ENCODE data around the gene ST6GALNAC6.

ST6GALNAC6 gene

DNA sequence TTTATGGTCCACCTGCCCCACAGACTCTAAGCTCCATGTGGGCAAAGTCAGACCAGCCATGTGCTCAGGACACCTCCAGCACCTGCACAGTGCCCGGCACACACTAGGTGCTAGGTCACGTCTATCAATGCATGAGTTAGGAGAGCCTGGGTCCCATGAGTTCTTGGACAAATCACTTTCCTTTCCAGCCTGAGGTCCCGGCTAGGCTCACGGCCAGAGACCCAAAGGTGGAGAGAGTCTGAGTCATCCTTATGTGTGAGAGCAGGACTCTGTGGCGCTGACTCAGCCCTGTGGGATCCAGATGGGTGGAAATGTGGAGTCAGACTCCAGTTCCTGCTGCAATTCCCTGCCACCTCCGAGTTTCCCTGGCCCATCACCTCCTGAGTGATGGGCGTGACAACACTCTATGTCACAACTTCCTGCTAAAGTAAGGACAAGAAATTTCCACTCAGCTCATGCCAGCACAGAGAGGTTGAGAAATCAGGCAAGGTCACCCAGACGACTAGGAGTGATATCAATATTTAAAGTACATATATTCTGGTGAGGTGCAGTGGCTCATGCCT is 19.9 kb upstream of the ST6GALNAC6 start:
- TF ChIP-seq SIN3A (IDR thresholded peaks at IDR 0.05; ENCODE audit: borderline replicate concordance, insufficient read depth, low read length) (no peak), FOXP2 (optimal IDR thresholded peaks at IDR 0.05; ENCODE audit: borderline replicate concordance, extremely low read depth, extremely low read length, insufficient read depth) (no peak), POLR2AphosphoS5 (IDR thresholded peaks at IDR 0.05; ENCODE audit: low read depth, low read length) (no peak), TAF1 (IDR thresholded peaks at IDR 0.05; ENCODE audit: borderline replicate concordance, insufficient read depth, low read length) (no peak)
- TF ChIP-seq, protein P1, sequence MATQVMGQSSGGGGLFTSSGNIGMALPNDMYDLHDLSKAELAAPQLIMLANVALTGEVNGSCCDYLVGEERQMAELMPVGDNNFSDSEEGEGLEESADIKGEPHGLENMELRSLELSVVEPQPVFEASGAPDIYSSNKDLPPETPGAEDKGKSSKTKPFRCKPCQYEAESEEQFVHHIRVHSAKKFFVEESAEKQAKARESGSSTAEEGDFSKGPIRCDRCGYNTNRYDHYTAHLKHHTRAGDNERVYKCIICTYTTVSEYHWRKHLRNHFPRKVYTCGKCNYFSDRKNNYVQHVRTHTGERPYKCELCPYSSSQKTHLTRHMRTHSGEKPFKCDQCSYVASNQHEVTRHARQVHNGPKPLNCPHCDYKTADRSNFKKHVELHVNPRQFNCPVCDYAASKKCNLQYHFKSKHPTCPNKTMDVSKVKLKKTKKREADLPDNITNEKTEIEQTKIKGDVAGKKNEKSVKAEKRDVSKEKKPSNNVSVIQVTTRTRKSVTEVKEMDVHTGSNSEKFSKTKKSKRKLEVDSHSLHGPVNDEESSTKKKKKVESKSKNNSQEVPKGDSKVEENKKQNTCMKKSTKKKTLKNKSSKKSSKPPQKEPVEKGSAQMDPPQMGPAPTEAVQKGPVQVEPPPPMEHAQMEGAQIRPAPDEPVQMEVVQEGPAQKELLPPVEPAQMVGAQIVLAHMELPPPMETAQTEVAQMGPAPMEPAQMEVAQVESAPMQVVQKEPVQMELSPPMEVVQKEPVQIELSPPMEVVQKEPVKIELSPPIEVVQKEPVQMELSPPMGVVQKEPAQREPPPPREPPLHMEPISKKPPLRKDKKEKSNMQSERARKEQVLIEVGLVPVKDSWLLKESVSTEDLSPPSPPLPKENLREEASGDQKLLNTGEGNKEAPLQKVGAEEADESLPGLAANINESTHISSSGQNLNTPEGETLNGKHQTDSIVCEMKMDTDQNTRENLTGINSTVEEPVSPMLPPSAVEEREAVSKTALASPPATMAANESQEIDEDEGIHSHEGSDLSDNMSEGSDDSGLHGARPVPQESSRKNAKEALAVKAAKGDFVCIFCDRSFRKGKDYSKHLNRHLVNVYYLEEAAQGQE (IDR thresholded peaks at IDR 0.05; ENCODE audit: insufficient read depth in 1 of 2, low read depth in 2 of 2, low read length in 2 of 2), result no peak

DNA sequence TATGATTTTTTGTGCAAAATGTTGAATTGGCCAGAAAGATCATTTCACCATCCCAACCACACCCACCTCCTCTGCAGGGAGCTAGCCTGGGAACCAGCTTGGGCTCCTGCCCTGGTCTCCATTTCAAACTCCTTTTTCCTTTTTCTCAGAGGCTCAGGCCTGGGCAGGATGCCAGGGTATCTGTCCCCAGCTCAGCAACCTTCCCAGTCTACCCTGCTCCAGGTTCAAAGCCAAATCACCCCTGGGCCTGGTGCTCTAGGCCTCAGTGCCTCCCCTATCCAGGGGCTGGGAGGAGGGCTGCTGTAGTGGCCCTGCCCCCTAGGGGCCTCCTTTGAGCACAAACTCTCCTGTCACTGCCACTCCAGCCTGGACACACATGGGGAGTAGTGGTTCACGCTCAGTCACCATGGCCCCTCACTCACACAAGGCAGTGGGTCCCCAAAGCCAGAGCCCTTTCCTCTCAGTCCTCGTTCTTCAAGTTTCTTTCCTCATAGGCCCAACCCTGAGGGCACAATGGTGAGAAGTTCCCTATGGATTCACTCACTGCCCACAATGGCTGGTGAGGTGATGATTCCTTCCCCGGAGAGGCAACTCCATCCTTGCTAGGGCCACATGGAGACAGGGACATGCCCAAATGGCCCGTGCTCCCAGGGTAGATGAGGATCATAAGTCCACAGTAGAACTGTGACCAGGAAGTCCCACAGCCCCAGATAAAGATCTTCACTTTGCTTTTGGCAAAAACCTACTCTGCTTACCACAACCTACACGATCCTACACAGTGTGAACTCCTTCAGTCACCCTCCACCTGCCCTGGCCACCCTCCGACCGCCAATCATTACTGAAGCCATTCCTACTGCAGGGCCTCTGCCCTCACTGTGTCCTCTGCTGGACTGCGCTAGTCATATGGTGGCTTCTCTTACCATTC is 19.0 kb upstream of the ST6GALNAC6 start:
- TF ChIP-seq SIN3A (IDR thresholded peaks at IDR 0.05; ENCODE audit: borderline replicate concordance, insufficient read depth, low read length) (no peak), POLR2AphosphoS5 (IDR thresholded peaks at IDR 0.05; ENCODE audit: low read depth, low read length) (no peak), FOXP2 (optimal IDR thresholded peaks at IDR 0.05; ENCODE audit: borderline replicate concordance, extremely low read depth, extremely low read length, insufficient read depth) (no peak), TAF1 (IDR thresholded peaks at IDR 0.05; ENCODE audit: borderline replicate concordance, insufficient read depth, low read length) (no peak)
- TF ChIP-seq, protein P1 (IDR thresholded peaks at IDR 0.05; ENCODE audit: insufficient read depth in 1 of 2, low read depth in 2 of 2, low read length in 2 of 2), result no peak

DNA sequence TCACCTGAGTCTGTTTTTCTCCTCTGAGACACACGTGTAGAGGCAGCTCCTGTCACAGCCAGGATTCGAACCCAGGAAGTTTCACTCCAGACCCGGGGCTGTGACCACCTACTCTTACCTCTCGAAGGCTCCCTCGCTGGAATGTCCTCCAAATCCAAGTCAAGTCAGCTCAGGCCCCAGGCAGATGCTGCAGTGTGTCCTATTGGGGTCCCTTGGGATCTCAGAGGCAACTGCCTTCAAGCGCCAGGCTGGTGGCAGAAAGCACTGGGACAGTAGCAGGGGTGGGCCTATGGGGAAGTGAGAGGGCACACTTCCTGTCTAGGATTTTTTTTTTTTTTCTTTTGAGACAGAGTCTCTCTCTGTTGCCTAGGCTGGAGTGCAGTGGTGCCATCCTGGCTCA is 18.2 kb upstream of the ST6GALNAC6 start:
- no peak for TF ChIP-seq POLR2AphosphoS5 (IDR thresholded peaks at IDR 0.05; ENCODE audit: low read depth, low read length)
- TF ChIP-seq SIN3A (IDR thresholded peaks at IDR 0.05; ENCODE audit: borderline replicate concordance, insufficient read depth, low read length), result no peak
- no peak for TF ChIP-seq FOXP2 (optimal IDR thresholded peaks at IDR 0.05; ENCODE audit: borderline replicate concordance, extremely low read depth, extremely low read length, insufficient read depth)
- TF ChIP-seq, protein P1 (IDR thresholded peaks at IDR 0.05; ENCODE audit: insufficient read depth in 1 of 2, low read depth in 2 of 2, low read length in 2 of 2), result no peak
- TF ChIP-seq TAF1 (IDR thresholded peaks at IDR 0.05; ENCODE audit: borderline replicate concordance, insufficient read depth, low read length), result no peak

DNA sequence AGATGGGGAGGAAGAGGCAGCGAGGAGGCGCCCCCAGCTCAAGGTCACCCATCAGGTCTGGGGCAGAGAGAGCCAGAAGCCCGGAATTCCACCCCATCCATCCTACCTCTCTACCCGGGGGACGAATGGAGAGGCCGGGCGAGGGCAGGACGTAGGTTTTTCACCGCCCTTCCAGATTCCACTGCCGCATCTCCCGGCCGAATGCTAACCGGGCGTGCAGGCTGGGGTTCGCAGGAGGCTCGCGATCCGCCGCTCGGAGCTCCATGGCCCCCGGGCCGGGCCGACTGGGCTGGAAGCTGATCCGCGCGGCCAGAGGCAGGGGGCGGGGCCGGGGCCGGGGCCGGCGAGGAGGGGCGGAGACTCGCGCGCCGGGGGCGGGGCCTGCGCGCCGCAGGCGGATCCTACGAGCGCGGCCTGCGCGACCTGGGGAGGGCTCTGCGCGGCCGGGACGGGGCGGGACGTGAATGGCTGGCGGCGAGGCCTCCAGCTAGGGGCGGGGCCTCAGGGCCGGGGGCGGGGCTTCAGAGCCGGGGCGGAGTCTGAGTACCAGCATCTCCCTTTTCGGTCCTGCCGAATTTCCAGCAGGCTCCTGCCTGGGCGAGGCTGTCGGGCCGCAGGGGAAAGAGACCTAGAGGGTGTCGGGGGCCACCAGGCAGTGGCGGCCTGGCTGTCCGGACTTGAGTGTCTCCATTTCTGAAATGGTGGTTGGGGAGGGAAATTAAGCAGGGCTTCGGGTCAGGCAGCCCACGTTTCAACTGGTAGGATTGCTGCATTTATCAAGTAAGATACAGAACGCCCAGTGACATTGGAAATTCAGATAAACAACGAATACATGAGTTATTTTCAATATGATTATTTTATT is 17.5 kb upstream of the ST6GALNAC6 start, which contains the start of gene ST6GALNAC4:
TSS of gene ST6GALNAC4 (minus strand) at position 322 of the 862 bp plus-strand sequence. CDS start 622 bp downstream, outside the sequence.
- TF ChIP-seq, protein P1 (IDR thresholded peaks at IDR 0.05; ENCODE audit: insufficient read depth in 1 of 2, low read depth in 2 of 2, low read length in 2 of 2), result no peak
- TF ChIP-seq POLR2AphosphoS5 (IDR thresholded peaks at IDR 0.05; ENCODE audit: low read depth, low read length) (no peak; the same call in 1 of the 2 replicates), SIN3A (IDR thresholded peaks at IDR 0.05; ENCODE audit: borderline replicate concordance, insufficient read depth, low read length) (no peak), TAF1 (IDR thresholded peaks at IDR 0.05; ENCODE audit: borderline replicate concordance, insufficient read depth, low read length) (no peak), FOXP2 (optimal IDR thresholded peaks at IDR 0.05; ENCODE audit: borderline replicate concordance, extremely low read depth, extremely low read length, insufficient read depth) (no peak)
